Measurements from ENCODE around the gene CD247.

DNA sequence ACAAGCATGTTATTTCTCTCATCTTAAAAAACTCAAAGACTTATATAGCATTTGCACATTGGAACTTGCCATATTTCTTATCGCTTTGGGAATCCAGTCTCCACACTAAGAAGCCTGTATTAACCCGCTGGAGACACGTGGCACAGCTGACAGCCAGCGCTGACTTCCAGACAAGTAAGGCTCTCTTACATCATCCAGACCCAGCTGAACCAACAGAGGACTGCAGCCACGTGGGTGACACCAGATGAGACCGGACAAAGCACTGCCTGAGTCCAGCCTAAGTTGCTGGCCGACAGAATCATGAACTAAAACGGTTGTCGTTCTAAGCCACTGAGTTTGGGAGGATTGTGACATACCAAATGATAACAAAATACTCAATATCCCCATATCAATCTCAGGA is 6.3 kb upstream of the CD247 start:
- TF ChIP-seq POLR2A (IDR thresholded peaks at IDR 0.05), result no peak
- TF ChIP-seq, protein P1, sequence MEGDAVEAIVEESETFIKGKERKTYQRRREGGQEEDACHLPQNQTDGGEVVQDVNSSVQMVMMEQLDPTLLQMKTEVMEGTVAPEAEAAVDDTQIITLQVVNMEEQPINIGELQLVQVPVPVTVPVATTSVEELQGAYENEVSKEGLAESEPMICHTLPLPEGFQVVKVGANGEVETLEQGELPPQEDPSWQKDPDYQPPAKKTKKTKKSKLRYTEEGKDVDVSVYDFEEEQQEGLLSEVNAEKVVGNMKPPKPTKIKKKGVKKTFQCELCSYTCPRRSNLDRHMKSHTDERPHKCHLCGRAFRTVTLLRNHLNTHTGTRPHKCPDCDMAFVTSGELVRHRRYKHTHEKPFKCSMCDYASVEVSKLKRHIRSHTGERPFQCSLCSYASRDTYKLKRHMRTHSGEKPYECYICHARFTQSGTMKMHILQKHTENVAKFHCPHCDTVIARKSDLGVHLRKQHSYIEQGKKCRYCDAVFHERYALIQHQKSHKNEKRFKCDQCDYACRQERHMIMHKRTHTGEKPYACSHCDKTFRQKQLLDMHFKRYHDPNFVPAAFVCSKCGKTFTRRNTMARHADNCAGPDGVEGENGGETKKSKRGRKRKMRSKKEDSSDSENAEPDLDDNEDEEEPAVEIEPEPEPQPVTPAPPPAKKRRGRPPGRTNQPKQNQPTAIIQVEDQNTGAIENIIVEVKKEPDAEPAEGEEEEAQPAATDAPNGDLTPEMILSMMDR (IDR thresholded peaks at IDR 0.05), result no peak

All from testis (tissue), 2 donors.